BLaER1 treated with 17β-estradiol and CSF1 and Interleukin-3, amounts not matched to agents 10 nM and 100 nM (cell line): ENCODE results near the gene POU3F2.
A peak's percentile ranks its signal among the peaks of the same experiment; 100 is the strongest.

ENCODE experiments used
- H3K27ac ChIP-seq, 11 experiments: shearing (Covaris generic); formaldehyde crosslinking; 2 replicates each; pipeline ENCODE4 v1.8.1; 2022
- H3K27me3 ChIP-seq, 11 experiments: shearing (Covaris generic); formaldehyde crosslinking; 2 replicates each; pipeline ENCODE4 v1.8.1; 2022
- H3K36me3 ChIP-seq, 11 experiments: shearing (Covaris generic); formaldehyde crosslinking; 2 replicates each; pipeline ENCODE4 v1.8.1; 2022
- H3K4me1 ChIP-seq, 10 experiments: shearing (Covaris generic); formaldehyde crosslinking; 2 replicates each; pipeline ENCODE4 v1.8.1; 2022
- H3K4me2 ChIP-seq, 11 experiments: shearing (Covaris generic); formaldehyde crosslinking; 2 replicates each; pipeline ENCODE4 v1.8.1; 2022
- H3K4me3 ChIP-seq, 10 experiments: shearing (Covaris generic); formaldehyde crosslinking; 2 replicates each; pipeline ENCODE4 v1.8.1; 2022
- H3K9ac ChIP-seq, 11 experiments: shearing (Covaris generic); formaldehyde crosslinking; 2 replicates each; pipeline ENCODE4 v1.8.1; 2022
- H3K9me3 ChIP-seq, 11 experiments: shearing (Covaris generic); formaldehyde crosslinking; replicated peaks in 1 of 11; 2 replicates each; pipeline ENCODE4 v1.8.1; 2022
- H4K20me1 ChIP-seq, 11 experiments: shearing (Covaris generic); formaldehyde crosslinking; 2 replicates each; pipeline ENCODE4 v1.8.1; 2022
- Cebpa-rat ChIP-seq, 11 experiments: shearing (Covaris generic); IDR thresholded peaks; 2 replicates each; pipeline ENCODE4 v1.8.1; 2022

Gene POU3F2

DNA sequence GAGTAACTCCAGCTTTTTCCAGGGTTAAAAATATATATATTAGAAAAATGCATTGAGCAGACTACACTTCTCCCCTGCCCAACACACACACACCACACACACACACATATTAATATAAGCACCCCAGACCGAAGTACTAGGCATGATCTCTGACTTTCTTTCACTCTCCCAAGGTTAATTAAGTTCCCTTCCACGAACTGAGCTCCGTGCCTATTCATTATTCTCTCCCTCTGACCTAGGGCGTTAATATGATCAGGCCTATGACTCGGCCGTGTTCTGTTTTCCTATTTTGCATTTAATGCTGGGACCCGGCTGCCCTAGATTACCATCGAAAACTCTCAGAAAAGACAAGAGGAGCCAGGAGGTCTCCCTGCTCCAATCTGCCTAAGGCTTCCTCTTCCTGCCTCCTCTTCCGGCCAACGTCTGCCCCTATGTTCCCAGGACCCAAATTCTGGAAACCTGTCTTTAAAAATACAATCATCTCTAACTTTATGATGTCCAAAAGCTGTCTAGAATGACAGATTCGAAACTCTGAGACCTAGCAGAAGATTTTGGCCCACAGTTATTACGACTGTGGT is 6.1 kb upstream of the POU3F2 start:
- H3K27me3 ChIP-seq = peaks cover 99 to 100% (median 100%) of the 10 kb centered on the region in 11 experiments
- H3K4me3 ChIP-seq = no peak overlapping the region

GRCh38 chr6:98828941-98829411 is 5.4 kb upstream of the POU3F2 start:
- Histone ChIP-seq H3K9me3 (peaks cover 23 to 49% (median 35%) of the 10 kb centered on the region in 11 experiments), H3K4me2 (no peak overlapping the region), H3K4me1 (peaks cover 11 to 19% (median 16%) of the 10 kb centered on the region in 10 experiments; a peak in 19 of 20 replicates), H3K36me3 (no peaks in the 10 kb centered on the region), H3K4me3 (no peak overlapping the region), H3K27ac (no peak overlapping the region), H3K9ac (no peak overlapping the region), H4K20me1 (peaks cover 0 to 78% (median 41%) of the 10 kb centered on the region in 11 experiments; a peak in 18 of 22 replicates), H3K27me3 (peaks cover 99 to 100% (median 100%) of the 10 kb centered on the region in 11 experiments)
- no peak for TF ChIP-seq Cebpa-rat (IDR thresholded peaks at IDR 0.05)

More for the DNA sequence above, 6.1 kb upstream of the POU3F2 start:
- Histone ChIP-seq H3K27ac (no peak overlapping the region), H3K36me3 (no peaks in the 10 kb centered on the region), H3K9ac (no peak overlapping the region), H3K4me2 (no peak overlapping the region), H4K20me1 (peaks cover 0 to 71% (median 34%) of the 10 kb centered on the region in 11 experiments; a peak in 18 of 22 replicates), H3K4me1 (peaks cover 4 to 20% (median 10%) of the 10 kb centered on the region in 10 experiments; a peak in 17 of 20 replicates), H3K9me3 (peaks cover 24 to 52% (median 38%) of the 10 kb centered on the region in 11 experiments)
- TF ChIP-seq Cebpa-rat (IDR thresholded peaks at IDR 0.05) = no peak

GRCh38 chr6:98830146-98830545 is 4.2 kb upstream of the POU3F2 start:
- Histone ChIP-seq H4K20me1 (peaks cover 0 to 85% (median 47%) of the 10 kb centered on the region in 11 experiments; a peak in 18 of 22 replicates), H3K4me2 (no peak overlapping the region), H3K4me1 (peaks cover 15 to 26% (median 18%) of the 10 kb centered on the region in 10 experiments), H3K9ac (no peak overlapping the region), H3K36me3 (no peaks in the 10 kb centered on the region), H3K27me3 (peaks cover 99 to 100% (median 100%) of the 10 kb centered on the region in 11 experiments), H3K4me3 (no peak overlapping the region), H3K9me3 (peaks cover 13 to 39% (median 23%) of the 10 kb centered on the region in 11 experiments), H3K27ac (no peak overlapping the region)
- TF ChIP-seq Cebpa-rat (IDR thresholded peaks at IDR 0.05) = no peak

- peak overlapping the region in 1 of 11 experiments; percentile 18; a peak in 1 of 22 replicates for H3K4me2 ChIP-seq
- H3K27ac ChIP-seq = no peak overlapping the region
- no peaks in the 10 kb centered on the region for H3K36me3 ChIP-seq
- H3K4me3 ChIP-seq = peak overlapping the region in 1 of 10 experiments; percentile 17; a peak in 2 of 20 replicates
- H3K27me3 ChIP-seq = peaks cover 99 to 100% (median 100%) of the 10 kb centered on the region in 11 experiments
- H3K4me1 ChIP-seq = peaks cover 16 to 31% (median 25%) of the 10 kb centered on the region in 10 experiments
- peaks cover under 1 to 35% (median 11%) of the 10 kb centered on the region in 11 experiments; a peak in 19 of 22 replicates for H3K9me3 ChIP-seq
- no peak for TF ChIP-seq Cebpa-rat (IDR thresholded peaks at IDR 0.05)
- peaks cover 0 to 92% (median 58%) of the 10 kb centered on the region in 11 experiments; a peak in 20 of 22 replicates for H4K20me1 ChIP-seq
- no peak overlapping the region for H3K9ac ChIP-seq
These were observed 3.1 kb upstream of the POU3F2 start for GRCh38 chr6:98831057-98831958.

DNA sequence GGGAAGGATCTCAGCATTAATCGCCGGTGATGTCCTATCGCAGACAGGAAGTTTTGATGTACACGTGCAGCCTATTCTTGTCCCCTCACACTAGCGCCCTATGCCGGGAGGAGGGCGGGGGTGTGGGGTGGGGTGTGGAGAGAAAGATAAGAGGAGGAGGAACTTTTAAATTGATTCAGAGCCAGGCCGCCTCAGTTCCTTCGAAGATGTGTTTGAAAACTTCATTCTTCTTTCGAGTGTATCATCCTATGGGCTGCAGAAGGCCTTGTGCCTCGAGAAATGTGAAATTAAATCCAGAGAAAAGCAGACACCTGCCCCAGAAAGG is 2.5 kb upstream of the POU3F2 start:
- peaks cover 16 to 31% (median 25%) of the 10 kb centered on the region in 10 experiments for H3K4me1 ChIP-seq
- H4K20me1 ChIP-seq = peaks cover 0 to 92% (median 64%) of the 10 kb centered on the region in 11 experiments; a peak in 20 of 22 replicates
- no peak overlapping the region for H3K27ac ChIP-seq
- H3K4me3 ChIP-seq = peak overlapping the region in 2 of 10 experiments; percentile 57 to 60; a peak in 1 of 20 replicates
- H3K27me3 ChIP-seq = peaks cover 99 to 100% (median 100%) of the 10 kb centered on the region in 11 experiments
- H3K36me3 ChIP-seq = no peaks in the 10 kb centered on the region
- peak overlapping the region in 1 of 11 experiments; percentile 18; a peak in 2 of 22 replicates for H3K4me2 ChIP-seq
- peaks cover 0 to 33% (median 10%) of the 10 kb centered on the region in 11 experiments; a peak in 15 of 22 replicates for H3K9me3 ChIP-seq
- no peak for TF ChIP-seq Cebpa-rat (IDR thresholded peaks at IDR 0.05)
- H3K9ac ChIP-seq = no peak overlapping the region

DNA sequence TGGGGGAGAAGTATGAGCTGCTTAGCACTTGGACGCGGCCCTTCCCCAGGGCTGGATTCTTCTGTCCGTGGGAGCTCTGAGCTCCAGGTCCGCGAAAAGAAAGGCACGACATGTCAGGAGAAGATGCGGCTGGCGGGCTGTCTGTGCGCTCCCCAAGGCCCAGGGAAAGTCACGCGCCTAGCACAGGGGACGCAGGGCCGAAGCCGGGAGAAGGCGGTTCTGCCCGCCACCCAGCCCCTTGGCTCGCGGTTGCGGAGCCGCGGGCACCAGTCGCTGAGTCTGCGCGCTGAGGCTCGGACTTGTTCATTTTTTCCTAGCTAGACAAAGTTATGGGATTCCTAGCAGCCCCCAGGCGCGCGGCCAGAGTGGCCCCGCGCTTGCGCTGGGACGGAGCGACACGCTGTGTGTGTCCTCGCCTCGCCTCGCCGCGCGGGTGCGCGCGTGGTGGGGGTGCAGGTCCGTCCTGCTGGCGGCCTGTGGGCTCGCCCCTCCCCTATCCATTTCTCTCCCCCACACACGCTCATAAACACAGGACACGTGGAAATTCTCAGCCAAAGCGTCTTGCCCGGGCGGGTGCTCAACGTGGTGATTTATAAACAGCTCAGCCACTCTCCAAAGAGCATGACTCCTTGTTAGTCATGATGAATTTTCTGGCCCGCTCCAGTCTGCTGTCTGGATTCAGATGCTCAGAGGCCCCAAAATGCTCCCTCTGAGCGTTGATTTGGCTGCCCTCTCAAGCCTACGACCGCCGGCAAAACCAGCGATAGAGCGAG is 1.9 kb upstream of the POU3F2 start:
- TF ChIP-seq Cebpa-rat (IDR thresholded peaks at IDR 0.05) = no peak
- no peaks in the 10 kb centered on the region for H3K36me3 ChIP-seq
- H3K9me3 ChIP-seq = peaks cover 0 to 29% (median 10%) of the 10 kb centered on the region in 11 experiments; a peak in 14 of 22 replicates
- H3K4me3 ChIP-seq = peak overlapping the region in 6 of 10 experiments; percentile 57 to 69 (median 62); a peak in 6 of 20 replicates
- no peak overlapping the region for H3K27ac ChIP-seq
- peaks cover 0 to 92% (median 66%) of the 10 kb centered on the region in 11 experiments; a peak in 20 of 22 replicates for H4K20me1 ChIP-seq
- peaks cover 16 to 31% (median 25%) of the 10 kb centered on the region in 10 experiments for H3K4me1 ChIP-seq
- no peak overlapping the region for H3K9ac ChIP-seq
- H3K4me2 ChIP-seq = peak overlapping the region; percentile 76 to 96 (median 93); a peak in 18 of 22 replicates
- peaks cover 99 to 100% (median 100%) of the 10 kb centered on the region in 11 experiments for H3K27me3 ChIP-seq

DNA sequence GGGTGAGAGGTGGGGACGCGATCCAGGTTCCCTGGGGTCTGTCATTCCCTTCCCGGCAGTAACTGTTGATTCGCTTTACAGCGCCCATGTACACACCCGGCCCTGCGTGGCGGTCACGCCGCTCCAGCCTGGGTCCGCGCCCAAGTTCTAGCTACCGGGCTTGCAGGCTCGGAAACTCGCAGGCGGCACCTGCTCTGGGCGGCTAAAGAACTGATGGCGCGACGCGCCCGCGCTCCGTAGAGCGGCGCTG is 1.4 kb upstream of the POU3F2 start:
- no peak overlapping the region for H3K27ac ChIP-seq
- H3K36me3 ChIP-seq = no peaks in the 10 kb centered on the region
- peak overlapping the region in 8 of 10 experiments; percentile 57 to 69 (median 60); a peak in 13 of 20 replicates for H3K4me3 ChIP-seq
- H4K20me1 ChIP-seq = peaks cover 0 to 92% (median 67%) of the 10 kb centered on the region in 11 experiments; a peak in 20 of 22 replicates
- peaks cover 99 to 100% (median 100%) of the 10 kb centered on the region in 11 experiments for H3K27me3 ChIP-seq
- peaks cover 16 to 31% (median 25%) of the 10 kb centered on the region in 10 experiments for H3K4me1 ChIP-seq
- H3K4me2 ChIP-seq = peak overlapping the region; percentile 76 to 96 (median 93)
- peaks cover 0 to 25% (median 10%) of the 10 kb centered on the region in 11 experiments; a peak in 13 of 22 replicates for H3K9me3 ChIP-seq
- no peak for TF ChIP-seq Cebpa-rat (IDR thresholded peaks at IDR 0.05)
- no peak overlapping the region for H3K9ac ChIP-seq
